Subcutaneous adipose tissue (tissue), 4 donors: ENCODE results near the gene HS2ST1. TPM values are rescaled to one million over a fixed set of nuclear protein-coding genes. Genes with fewer than 3 reads are reported as not detected.

Experiments
- total RNA-seq, 4 donors: library from RNA; depleted of rRNA; stranded (reverse); fragments of >200 nt; gene quantifications; one replicate each; pipeline ENCODE4 v1.1.0, GENCODE V29; 2016
- TF ChIP-seq, protein P1 (sequence below): fragments of 450-650 bp; IDR thresholded peaks from one replicate; pipeline ENCODE4 v1.5.1; 2016; ENCODE audit warnings: low read depth, mild to moderate bottlenecking, control low read depth, antibody characterized with exemption, moderate library complexity

HS2ST1 gene
- total RNA-seq, 4 donors from 2014 or later: 10.2 to 25.5 (median 15.7) TPM

- TF ChIP-seq, protein P1, sequence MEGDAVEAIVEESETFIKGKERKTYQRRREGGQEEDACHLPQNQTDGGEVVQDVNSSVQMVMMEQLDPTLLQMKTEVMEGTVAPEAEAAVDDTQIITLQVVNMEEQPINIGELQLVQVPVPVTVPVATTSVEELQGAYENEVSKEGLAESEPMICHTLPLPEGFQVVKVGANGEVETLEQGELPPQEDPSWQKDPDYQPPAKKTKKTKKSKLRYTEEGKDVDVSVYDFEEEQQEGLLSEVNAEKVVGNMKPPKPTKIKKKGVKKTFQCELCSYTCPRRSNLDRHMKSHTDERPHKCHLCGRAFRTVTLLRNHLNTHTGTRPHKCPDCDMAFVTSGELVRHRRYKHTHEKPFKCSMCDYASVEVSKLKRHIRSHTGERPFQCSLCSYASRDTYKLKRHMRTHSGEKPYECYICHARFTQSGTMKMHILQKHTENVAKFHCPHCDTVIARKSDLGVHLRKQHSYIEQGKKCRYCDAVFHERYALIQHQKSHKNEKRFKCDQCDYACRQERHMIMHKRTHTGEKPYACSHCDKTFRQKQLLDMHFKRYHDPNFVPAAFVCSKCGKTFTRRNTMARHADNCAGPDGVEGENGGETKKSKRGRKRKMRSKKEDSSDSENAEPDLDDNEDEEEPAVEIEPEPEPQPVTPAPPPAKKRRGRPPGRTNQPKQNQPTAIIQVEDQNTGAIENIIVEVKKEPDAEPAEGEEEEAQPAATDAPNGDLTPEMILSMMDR: no peak
Measured at GRCh38 chr1:86991549-86992186, 77.2 kb downstream of the HS2ST1 start.

GRCh38 chr1:86992861-86993260, 78.4 kb downstream of the HS2ST1 start:
- TF ChIP-seq, protein P1: no peak

DNA sequence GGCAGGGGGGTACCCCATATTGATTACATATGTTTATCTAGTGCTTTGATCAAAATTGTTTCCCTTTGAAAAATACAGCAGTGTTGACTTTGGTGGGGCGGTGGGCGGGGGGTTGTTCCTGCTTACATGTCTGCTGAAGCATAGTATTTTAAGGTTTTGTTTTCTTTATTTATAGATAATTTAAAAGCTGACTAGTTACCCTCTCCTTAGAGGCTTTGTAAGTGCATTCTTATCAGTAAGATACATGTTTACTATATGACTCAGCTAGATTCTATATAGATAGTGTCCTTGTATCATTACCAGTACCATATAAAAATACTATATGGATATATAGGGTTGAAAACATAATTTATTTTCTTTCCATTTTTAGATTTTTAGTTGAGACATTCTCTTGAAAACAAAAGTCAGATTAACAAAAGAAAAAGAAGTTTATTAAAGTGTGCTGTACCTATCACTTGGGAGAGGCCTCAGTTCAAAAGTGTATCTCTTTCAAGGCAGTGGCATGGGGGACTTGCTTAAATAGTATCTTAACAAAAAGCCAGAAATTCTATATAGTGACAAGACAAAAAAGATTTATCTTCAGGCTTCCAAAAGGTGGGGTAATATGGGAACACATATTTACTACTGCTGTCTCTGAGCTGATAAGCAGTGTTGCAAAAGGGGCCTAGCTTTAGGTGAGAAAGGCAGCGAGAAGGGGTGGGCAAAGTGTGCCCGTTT, 79.0 kb downstream of the HS2ST1 start:
- TF ChIP-seq, protein P1: no peak

- TF ChIP-seq, protein P1: no peak
Measured at GRCh38 chr1:86994061-86994460, 79.6 kb downstream of the HS2ST1 start.

GRCh38 chr1:86997538-86997937, 83.1 kb downstream of the HS2ST1 start:
- TF ChIP-seq, protein P1: no peak

- TF ChIP-seq, protein P1: no peak
Measured at GRCh38 chr1:86998280-86998679, 83.8 kb downstream of the HS2ST1 start.

DNA sequence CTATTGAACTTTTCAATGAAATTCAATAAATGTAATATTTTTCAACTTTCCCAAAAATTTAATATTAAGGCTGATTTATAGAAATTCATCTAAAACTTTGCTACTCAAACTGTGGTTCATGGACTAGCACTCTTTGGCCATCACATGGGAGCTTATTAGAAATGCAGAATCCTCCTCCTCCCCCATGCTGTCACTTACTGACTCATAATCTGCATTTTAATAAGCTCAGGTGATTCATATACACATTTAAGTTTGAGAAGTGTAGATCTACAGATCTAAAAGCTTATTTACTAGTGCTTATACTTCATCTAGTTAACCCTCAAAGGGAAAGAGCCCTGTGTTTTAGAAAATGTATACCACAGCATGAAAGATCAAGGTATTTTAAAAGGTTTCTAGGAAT, 84.3 kb downstream of the HS2ST1 start:
- TF ChIP-seq, protein P1: no peak
